Fibroblast of lung (primary cell): ENCODE measurements around the gene SLC23A2. TPM values are rescaled to one million over a fixed set of nuclear protein-coding genes. Genes with fewer than 3 reads are reported as not detected.

Source experiments
- DNase-seq, 2 donors: peaks; one replicate each; pipeline versions ENCODE4 v3.0.0 to v3.0.0-alpha.2; 2010; ENCODE audit warnings: low read depth in 2 of 2
- H2AFZ ChIP-seq: 2 replicates; pipeline ENCODE4 v1.5.1; 2012; ENCODE audit warnings: low read length, control low read depth, inconsistent platforms
- H3K27ac ChIP-seq: 2 replicates; pipeline ENCODE4 v1.5.1; 2011; ENCODE audit warnings: low read length, control low read depth; ENCODE audit not compliant: insufficient read depth
- H3K27me3 ChIP-seq: 2 replicates; pipeline ENCODE4 v1.5.1; 2011; ENCODE audit warnings: mild to moderate bottlenecking, low read length; ENCODE audit not compliant: control insufficient read depth, insufficient read depth
- H3K36me3 ChIP-seq: 2 replicates; pipeline ENCODE4 v1.5.1; 2011; ENCODE audit warnings: low read length; ENCODE audit not compliant: control insufficient read depth, insufficient read depth
- H3K4me1 ChIP-seq: 2 replicates; pipeline ENCODE4 v1.5.1; 2011; ENCODE audit warnings: low read length; ENCODE audit not compliant: control insufficient read depth, insufficient read depth; ENCODE audit errors: extremely low read depth
- H3K4me2 ChIP-seq: 2 replicates; pipeline ENCODE4 v1.5.1; 2011; ENCODE audit warnings: low read length, control low read depth; ENCODE audit not compliant: insufficient read depth; ENCODE audit errors: extremely low read depth
- H3K4me3 ChIP-seq, 4 experiments: fragments of 200-600 bp in 1 of 4; sonication (generic) in 1 of 4; replicated peaks in 1 of 4; 2 replicates each; pipeline ENCODE4 v1.5.1; 2011 to 2016; ENCODE audit warnings: low read length in 4 of 4, low read depth in 3 of 4, mild to moderate bottlenecking in 3 of 4, control low read depth in 2 of 4, inconsistent platforms in 1 of 4, mixed read lengths in 1 of 4; ENCODE audit not compliant: insufficient read depth in 1 of 4; ENCODE audit errors: control extremely low read depth in 1 of 4
- H3K79me2 ChIP-seq: 2 replicates; pipeline ENCODE4 v1.5.1; 2012; ENCODE audit warnings: mild to moderate bottlenecking, low read length, inconsistent platforms; ENCODE audit not compliant: control insufficient read depth, insufficient read depth
- H3K9ac ChIP-seq: 2 replicates; pipeline ENCODE4 v1.5.1; 2011; ENCODE audit warnings: mild to moderate bottlenecking, low read length, control low read depth; ENCODE audit not compliant: insufficient read depth
- H3K9me3 ChIP-seq: 2 replicates; pipeline ENCODE4 v1.5.1; 2012; ENCODE audit warnings: low read depth, low read length; ENCODE audit not compliant: control insufficient read depth, insufficient read depth
- H4K20me1 ChIP-seq: 2 replicates; pipeline ENCODE4 v1.5.1; 2011; ENCODE audit warnings: low read length; ENCODE audit not compliant: control insufficient read depth, insufficient read depth; ENCODE audit errors: extremely low read depth
- CTCF ChIP-seq, 2 donors: IDR thresholded peaks in 1 of 2; conservative IDR thresholded peaks in 1 of 2; 1 replicate in 1 of 2; 2 replicates in 1 of 2; pipeline ENCODE4 v1.5.1; 2011 to 2012; ENCODE audit warnings: low read length in 2 of 2, control low read depth in 1 of 2, inconsistent platforms in 1 of 2, low read depth in 1 of 2, mild to moderate bottlenecking in 1 of 2
- EZH2 ChIP-seq: IDR thresholded peaks from 2 replicates; pipeline ENCODE4 v1.5.1; 2012; ENCODE audit warnings: low read length, control low read depth, mild to moderate bottlenecking; ENCODE audit errors: missing control alignments
- polyA plus RNA-seq, 2 donors: library from polyadenylated mRNA; depleted of rRNA in 1 of 2; stranded (reverse) in 1 of 2; unstranded in 1 of 2; fragments of >200 nt; gene quantifications; 2 replicates each; pipeline ENCODE4 v1.2.1, GENCODE V29; 2011 to 2012; ENCODE audit warnings: missing spikeins in 1 of 2
- total RNA-seq: library from RNA; depleted of rRNA; stranded (reverse); fragments of >200 nt; gene quantifications from 2 replicates; pipeline ENCODE4 v1.2.1, GENCODE V29; 2014

Gene SLC23A2
- total and polyA plus RNA-seq, 2 donors (not counting 1 experiment from before 2014, with no cell fraction given): 12.1 to 17.5 TPM

GRCh38 chr20:4905195-4905594, 96.1 kb downstream of the SLC23A2 start:
- Histone ChIP-seq H3K36me3 (no peaks in the 10 kb centered on the region), H3K79me2 (no peaks in the 10 kb centered on the region), H3K4me2 (no peak overlapping the region), H2AFZ (no peak overlapping the region), H3K9ac (no peak overlapping the region), H3K9me3 (no peaks in the 10 kb centered on the region), H3K4me3 (no peak overlapping the region), H4K20me1 (no peaks in the 10 kb centered on the region), H3K27ac (no peak overlapping the region), H3K27me3 (no peaks in the 10 kb centered on the region), H3K4me1 (no peaks in the 10 kb centered on the region)
- no peak for DNase-seq
- TF ChIP-seq EZH2 (no peak), CTCF (conservative IDR thresholded peaks at IDR 0.05 in 1 of 2, IDR thresholded peaks at IDR 0.05 in 1 of 2; ENCODE audit: low read depth in 1 of 2, low read length in 2 of 2) (no peak)

- Histone ChIP-seq H3K4me3 (no peak overlapping the region), H3K27ac (no peak overlapping the region), H3K79me2 (no peaks in the 10 kb centered on the region), H4K20me1 (no peaks in the 10 kb centered on the region), H3K27me3 (no peaks in the 10 kb centered on the region), H3K9ac (no peak overlapping the region), H3K4me1 (no peaks in the 10 kb centered on the region), H3K9me3 (no peaks in the 10 kb centered on the region), H2AFZ (no peak overlapping the region), H3K36me3 (no peaks in the 10 kb centered on the region), H3K4me2 (no peak overlapping the region)
- TF ChIP-seq CTCF (conservative IDR thresholded peaks at IDR 0.05 in 1 of 2, IDR thresholded peaks at IDR 0.05 in 1 of 2; ENCODE audit: low read depth in 1 of 2, low read length in 2 of 2) (no peak), EZH2 (no peak)
- DNase-seq: no peak
Observed at GRCh38 chr20:4904127-4904860, 97.0 kb downstream of the SLC23A2 start.

GRCh38 chr20:4902788-4903187, 98.5 kb downstream of the SLC23A2 start:
- H4K20me1 ChIP-seq: no peaks in the 10 kb centered on the region
- H3K9me3 ChIP-seq: no peaks in the 10 kb centered on the region
- no peak overlapping the region for H2AFZ ChIP-seq
- H3K27ac ChIP-seq: no peak overlapping the region
- H3K4me3 ChIP-seq: no peak overlapping the region
- DNase-seq: no peak
- no peak overlapping the region for H3K9ac ChIP-seq
- H3K79me2 ChIP-seq: no peaks in the 10 kb centered on the region
- H3K27me3 ChIP-seq: no peaks in the 10 kb centered on the region
- H3K36me3 ChIP-seq: peaks cover 2% of the 10 kb centered on the region
- peaks cover 7% of the 10 kb centered on the region for H3K4me1 ChIP-seq
- H3K4me2 ChIP-seq: no peak overlapping the region
- no peak for TF ChIP-seq CTCF (conservative IDR thresholded peaks at IDR 0.05 in 1 of 2, IDR thresholded peaks at IDR 0.05 in 1 of 2; ENCODE audit: low read depth in 1 of 2, low read length in 2 of 2)
- no peak for TF ChIP-seq EZH2
